Right atrium auricular region (tissue), 2 donors: Measurements from ENCODE around the gene HOXB1. TPM values are rescaled to one million over a fixed set of nuclear protein-coding genes. Genes with fewer than 3 reads are reported as not detected.

ENCODE experiments used
- DNase-seq: peaks from one replicate; pipeline ENCODE4 v3.0.0-alpha.2; 2019; ENCODE audit warnings: low spot score
- H3K27ac ChIP-seq, 2 donors: fragments of 200-600 bp; sonication (generic); 1 replicate in 1 of 2; 2 replicates in 1 of 2; pipeline ENCODE4 v1.5.1; 2016 to 2019
- H3K27me3 ChIP-seq, 2 donors: fragments of 200-600 bp; sonication (generic); one replicate each; pipeline versions ENCODE4 v1.5.1 to v1.6.0; 2017 to 2019
- H3K36me3 ChIP-seq: fragments of 200-600 bp; sonication (generic); one replicate; pipeline ENCODE4 v1.5.1; 2016
- H3K4me1 ChIP-seq, 2 donors: fragments of 200-600 bp; sonication (generic); one replicate each; pipeline versions ENCODE4 v1.5.1 to v1.6.0; 2017 to 2019
- H3K4me3 ChIP-seq, 2 donors: fragments of 200-600 bp; sonication (generic); 1 replicate in 1 of 2; 2 replicates in 1 of 2; pipeline ENCODE4 v1.5.1; 2017 to 2019; ENCODE audit warnings: mild to moderate bottlenecking in 1 of 2, moderate library complexity in 1 of 2
- H3K9me3 ChIP-seq, 2 donors: fragments of 200-600 bp; sonication (generic); one replicate each; pipeline ENCODE4 v1.5.1; 2019
- total RNA-seq, 2 donors: library from RNA; depleted of rRNA; stranded (reverse); fragments of >200 nt; gene quantifications; one replicate each; pipeline ENCODE4 v1.1.0, GENCODE V29; 2016
- TF ChIP-seq, protein P1 (sequence below), 2 donors: fragments of 200-600 bp; sonication (generic); IDR thresholded peaks; one replicate each; pipeline ENCODE4 v1.5.1; 2019; ENCODE audit warnings: antibody characterized with exemption in 2 of 2

HOXB1 gene
- total RNA-seq, 2 donors from 2014 or later: not detected

DNA sequence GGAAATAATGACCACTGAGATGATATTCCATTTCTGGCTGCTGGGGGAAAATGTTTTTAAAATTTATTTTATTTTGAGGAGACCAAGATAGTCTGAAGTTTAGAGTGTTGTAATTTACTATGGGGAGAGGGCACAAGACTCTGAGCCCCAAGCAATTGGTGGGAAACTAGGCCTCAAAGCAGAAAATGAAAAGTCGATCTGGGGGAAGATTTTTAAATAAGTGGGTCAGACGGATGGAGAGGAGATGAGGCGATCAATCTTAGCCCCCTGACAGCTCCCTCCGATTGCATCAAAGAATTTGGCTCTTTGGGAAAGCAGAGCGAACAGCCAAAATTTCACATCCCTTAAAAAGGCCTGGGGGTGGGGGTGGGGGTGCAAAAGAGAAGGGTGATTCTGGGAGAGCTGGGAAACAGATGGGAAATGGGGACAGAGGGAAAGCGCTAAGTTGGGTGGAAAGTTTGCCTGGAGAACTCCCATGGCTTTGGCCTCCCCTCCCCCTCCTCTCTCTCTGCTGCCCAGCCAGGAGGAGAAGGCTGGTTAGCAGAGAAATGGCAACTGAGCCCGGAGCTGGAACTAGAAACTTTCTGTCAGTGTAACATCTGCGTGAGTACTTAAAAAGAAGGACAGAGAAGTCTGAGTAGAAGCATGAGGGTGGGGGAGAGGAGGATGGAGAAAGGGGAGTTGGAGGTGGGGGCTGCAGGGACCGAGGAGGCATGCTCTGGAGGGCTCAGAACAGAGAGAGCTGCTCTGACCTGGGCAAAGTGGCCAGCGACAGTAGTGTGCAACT, 15.5 kb upstream of the HOXB1 start:
- Histone ChIP-seq H3K9me3 (no peaks in the 10 kb centered on the region), H3K4me3 (peak overlapping the region in 1 of 2 donors; percentile 30), H3K36me3 (no peaks in the 10 kb centered on the region), H3K27ac (peak overlapping the region; percentile 83 to 90), H3K4me1 (peaks cover 0 to 25% of the 10 kb centered on the region in 2 donors), H3K27me3 (peaks cover 6 to 10% of the 10 kb centered on the region in 2 donors)
- no peak for DNase-seq
- TF ChIP-seq, protein P1, sequence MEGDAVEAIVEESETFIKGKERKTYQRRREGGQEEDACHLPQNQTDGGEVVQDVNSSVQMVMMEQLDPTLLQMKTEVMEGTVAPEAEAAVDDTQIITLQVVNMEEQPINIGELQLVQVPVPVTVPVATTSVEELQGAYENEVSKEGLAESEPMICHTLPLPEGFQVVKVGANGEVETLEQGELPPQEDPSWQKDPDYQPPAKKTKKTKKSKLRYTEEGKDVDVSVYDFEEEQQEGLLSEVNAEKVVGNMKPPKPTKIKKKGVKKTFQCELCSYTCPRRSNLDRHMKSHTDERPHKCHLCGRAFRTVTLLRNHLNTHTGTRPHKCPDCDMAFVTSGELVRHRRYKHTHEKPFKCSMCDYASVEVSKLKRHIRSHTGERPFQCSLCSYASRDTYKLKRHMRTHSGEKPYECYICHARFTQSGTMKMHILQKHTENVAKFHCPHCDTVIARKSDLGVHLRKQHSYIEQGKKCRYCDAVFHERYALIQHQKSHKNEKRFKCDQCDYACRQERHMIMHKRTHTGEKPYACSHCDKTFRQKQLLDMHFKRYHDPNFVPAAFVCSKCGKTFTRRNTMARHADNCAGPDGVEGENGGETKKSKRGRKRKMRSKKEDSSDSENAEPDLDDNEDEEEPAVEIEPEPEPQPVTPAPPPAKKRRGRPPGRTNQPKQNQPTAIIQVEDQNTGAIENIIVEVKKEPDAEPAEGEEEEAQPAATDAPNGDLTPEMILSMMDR (IDR thresholded peaks at IDR 0.05): no peak

GRCh38 chr17:48545539-48545938, 14.7 kb upstream of the HOXB1 start:
- no peak for DNase-seq
- H3K36me3 ChIP-seq: no peaks in the 10 kb centered on the region
- TF ChIP-seq, protein P1 (IDR thresholded peaks at IDR 0.05): no peak
- peaks cover 0 to 30% of the 10 kb centered on the region in 2 donors for H3K4me1 ChIP-seq
- H3K9me3 ChIP-seq: no peaks in the 10 kb centered on the region
- peaks cover 5 to 10% of the 10 kb centered on the region in 2 donors for H3K27me3 ChIP-seq
- peak overlapping the region; percentile 83 to 90 for H3K27ac ChIP-seq
- H3K4me3 ChIP-seq: no peak overlapping the region

DNA sequence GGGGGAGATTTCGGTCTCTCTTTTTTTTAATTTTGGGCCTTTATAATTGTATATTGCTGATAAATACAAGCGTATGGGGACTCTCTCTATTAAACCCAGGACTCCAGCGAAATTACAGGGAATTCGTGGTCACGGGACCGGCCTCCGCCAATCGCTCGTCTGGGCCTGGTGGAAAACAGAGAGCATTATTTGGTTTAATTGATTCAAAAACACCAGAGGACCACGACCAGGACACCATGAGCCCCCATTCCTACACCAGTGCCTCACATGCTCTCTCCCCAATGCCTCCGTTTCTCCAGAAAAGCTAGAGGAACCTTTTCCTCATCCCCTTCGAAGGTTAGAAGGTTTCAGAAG, 14.2 kb upstream of the HOXB1 start, which contains the start of gene HOXB2:
HOXB2 (minus strand) TSS at position 88 of the 354 bp plus-strand sequence. CDS start 198 bp downstream, outside the sequence.
- H3K27ac ChIP-seq: peak within 1 kb of the TSS; percentile 83 to 90
- TF ChIP-seq, protein P1 (IDR thresholded peaks at IDR 0.05): no peak
- no peaks in the 10 kb centered on the region for H3K36me3 ChIP-seq
- H3K27me3 ChIP-seq: peaks cover 3 to 10% of the 10 kb centered on the region in 2 donors
- no peak for DNase-seq
- no peaks in the 10 kb centered on the region for H3K9me3 ChIP-seq
- H3K4me1 ChIP-seq: peaks cover 0 to 30% of the 10 kb centered on the region in 2 donors
- peak within 1 kb of the TSS; percentile 48 to 57 for H3K4me3 ChIP-seq

DNA sequence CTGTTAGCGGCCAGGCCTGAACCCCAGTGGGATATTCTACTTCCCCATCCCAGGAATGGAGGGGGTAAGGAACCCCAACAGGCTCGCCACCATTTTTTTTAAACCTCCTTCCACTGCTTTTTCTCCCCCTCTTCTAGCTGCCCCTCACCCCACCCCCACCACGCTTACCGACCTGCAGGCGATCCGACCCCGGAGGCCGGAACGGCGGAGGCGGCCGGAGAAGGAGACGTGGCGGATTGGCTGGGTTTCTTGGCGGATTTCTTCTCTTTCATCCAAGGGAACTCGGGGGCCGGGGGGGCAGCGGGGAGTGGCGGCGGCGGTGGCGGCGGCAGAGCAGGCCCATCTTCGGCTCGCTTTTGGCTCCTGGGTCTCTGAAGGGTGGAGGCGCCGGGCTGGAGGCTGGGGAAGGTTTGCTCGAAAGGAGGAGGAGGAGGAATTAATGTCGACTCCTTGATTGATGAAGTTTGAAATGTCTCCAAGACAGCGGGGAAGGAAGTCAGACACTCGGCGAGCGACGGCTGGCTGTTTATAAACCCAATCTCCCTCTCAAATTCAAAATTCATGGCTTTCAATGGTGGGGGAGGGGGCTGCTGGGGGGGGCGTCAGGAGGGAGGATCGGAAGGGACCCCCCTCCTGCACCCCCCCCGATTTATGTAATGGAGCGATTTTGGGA, 13.7 kb upstream of the HOXB1 start:
- Histone ChIP-seq H3K27me3 (peaks cover 3 to 10% of the 10 kb centered on the region in 2 donors), H3K9me3 (no peaks in the 10 kb centered on the region), H3K27ac (peak overlapping the region; percentile 83 to 90), H3K4me3 (peak overlapping the region; percentile 48 to 57), H3K36me3 (no peaks in the 10 kb centered on the region), H3K4me1 (peaks cover 0 to 30% of the 10 kb centered on the region in 2 donors)
- TF ChIP-seq, protein P1 (IDR thresholded peaks at IDR 0.05): no peak
- DNase-seq: peak; percentile 90

- no peak for DNase-seq
- TF ChIP-seq, protein P1 (IDR thresholded peaks at IDR 0.05): no peak
- Histone ChIP-seq H3K4me3 (peak overlapping the region; percentile 48 to 57), H3K4me1 (peaks cover 0 to 30% of the 10 kb centered on the region in 2 donors), H3K27me3 (peaks cover 3 to 10% of the 10 kb centered on the region in 2 donors), H3K36me3 (no peaks in the 10 kb centered on the region), H3K27ac (peak overlapping the region; percentile 83 to 90), H3K9me3 (no peaks in the 10 kb centered on the region)
Observed at GRCh38 chr17:48543854-48544348, 13.1 kb upstream of the HOXB1 start.
